Loucy (cell line): Measurements from ENCODE around the gene PTK6.

Source experiments
- H2AFZ ChIP-seq: fragments of 200-600 bp; sonication (generic); 2 replicates; pipeline ENCODE4 v1.6.0; 2016; ENCODE audit warnings: antibody characterized with exemption, mild to moderate bottlenecking, low read length, moderate library complexity
- H3F3A ChIP-seq: fragments of 200-600 bp; 2 replicates; pipeline ENCODE4 v1.6.0; 2016; ENCODE audit warnings: antibody characterized with exemption, low read depth, mild to moderate bottlenecking
- H3K27me3 ChIP-seq: fragments of 200-600 bp; sonication (generic); 2 replicates; pipeline ENCODE4 v1.6.1; 2014; ENCODE audit warnings: low read length, mild to moderate bottlenecking; ENCODE audit not compliant: insufficient read depth, poor library complexity, severe bottlenecking
- H3K36me3 ChIP-seq: fragments of 200-600 bp; sonication (generic); 2 replicates; pipeline ENCODE4 v1.6.1; 2016; ENCODE audit warnings: low read length; ENCODE audit not compliant: insufficient read depth
- H3K4me1 ChIP-seq: fragments of 200-600 bp; sonication (generic); 2 replicates; pipeline ENCODE4 v1.5.1; 2014; ENCODE audit warnings: low read length, mild to moderate bottlenecking; ENCODE audit not compliant: insufficient read depth, poor library complexity, severe bottlenecking
- H3K4me2 ChIP-seq: fragments of 200-600 bp; sonication (generic); 2 replicates; pipeline ENCODE4 v1.6.0; 2014; ENCODE audit warnings: antibody characterized with exemption, low read length, low read depth, mild to moderate bottlenecking; ENCODE audit not compliant: poor library complexity, severe bottlenecking
- H3K4me3 ChIP-seq: fragments of 200-600 bp; sonication (generic); 2 replicates; pipeline ENCODE4 v1.5.1; 2014; ENCODE audit warnings: low read length, mild to moderate bottlenecking, mixed read lengths; ENCODE audit not compliant: poor library complexity, severe bottlenecking
- H3K79me2 ChIP-seq: fragments of 200-600 bp; sonication (generic); 2 replicates; pipeline ENCODE4 v1.6.1; 2014; ENCODE audit warnings: low read length; ENCODE audit not compliant: insufficient read depth
- H3K9ac ChIP-seq: fragments of 200-600 bp; sonication (generic); 2 replicates; pipeline ENCODE4 v1.6.0; 2014; ENCODE audit warnings: mild to moderate bottlenecking, low read depth, low read length, moderate library complexity; ENCODE audit not compliant: poor library complexity, severe bottlenecking
- H3K9me2 ChIP-seq: fragments of 200-600 bp; sonication (generic); replicated peaks from 2 replicates; pipeline ENCODE4 v1.6.1; 2016; ENCODE audit warnings: low read depth, low read length, mixed read lengths
- H3K9me3 ChIP-seq: fragments of 200-600 bp; sonication (generic); 2 replicates; pipeline ENCODE4 v1.6.1; 2014; ENCODE audit warnings: mild to moderate bottlenecking, antibody characterized with exemption, low read length, low read depth; ENCODE audit not compliant: insufficient read depth
- H4K20me1 ChIP-seq: fragments of 200-600 bp; sonication (generic); 2 replicates; pipeline ENCODE4 v1.6.0; 2014; ENCODE audit warnings: antibody characterized with exemption, low read length, mild to moderate bottlenecking; ENCODE audit not compliant: insufficient read depth, poor library complexity, severe bottlenecking
- CTCF ChIP-seq: fragments of 200-600 bp; sonication (generic); conservative IDR thresholded peaks from 2 replicates; pipeline ENCODE4 v1.5.1; 2014; ENCODE audit warnings: mild to moderate bottlenecking, antibody characterized with exemption, low read length
- EZH2phosphoT487 ChIP-seq: fragments of 200-600 bp; IDR thresholded peaks from 2 replicates; pipeline ENCODE4 v1.6.1; 2018; ENCODE audit warnings: antibody characterized with exemption, mild to moderate bottlenecking, moderate library complexity, borderline replicate concordance

The PTK6 gene

GRCh38 chr20:63574829-63575743 lies 37.9 kb upstream of the PTK6 start:
- Histone ChIP-seq H3K4me2 (peak overlapping the region; percentile 89), H3F3A (no peaks in the 10 kb centered on the region), H3K9ac (peak overlapping the region; percentile 67), H3K4me3 (peak overlapping the region; percentile 72), H3K36me3 (no peaks in the 10 kb centered on the region), H3K79me2 (no peaks in the 10 kb centered on the region), H3K9me3 (no peaks in the 10 kb centered on the region), H4K20me1 (no peaks in the 10 kb centered on the region), H3K9me2 (no peaks in the 10 kb centered on the region), H2AFZ (no peak overlapping the region; the same call in 1 of the 2 replicates), H3K4me1 (peaks cover 16% of the 10 kb centered on the region), H3K27me3 (no peaks in the 10 kb centered on the region)
- TF ChIP-seq EZH2phosphoT487 (no peak), CTCF (no peak)

GRCh38 chr20:63574156-63574828 lies 37.1 kb upstream of the PTK6 start, which contains the start of gene HELZ2:
Gene HELZ2 (minus strand): TSS chr20:63574239. CDS start chr20:63572385, 1,854 bp downstream.
- H3K27me3 ChIP-seq, result peaks cover 4% of the 10 kb centered on the region
- H3K4me3 ChIP-seq, result peak within 1 kb of the TSS; percentile 76
- no peaks in the 10 kb centered on the region for H3K36me3 ChIP-seq
- no peaks in the 10 kb centered on the region for H3K9me2 ChIP-seq
- H3F3A ChIP-seq, result no peaks in the 10 kb centered on the region
- TF ChIP-seq EZH2phosphoT487 (no peak), CTCF (no peak)
- peak within 1 kb of the TSS; percentile 68 for H3K9ac ChIP-seq
- H3K4me1 ChIP-seq, result peaks cover 18% of the 10 kb centered on the region
- H2AFZ ChIP-seq, result peak within 1 kb of the TSS; percentile 75
- H3K4me2 ChIP-seq, result peak within 1 kb of the TSS; percentile 89
- no peaks in the 10 kb centered on the region for H3K9me3 ChIP-seq
- peaks cover 1% of the 10 kb centered on the region for H4K20me1 ChIP-seq
- no peaks in the 10 kb centered on the region for H3K79me2 ChIP-seq

- peaks cover 24% of the 10 kb centered on the region for H3K4me1 ChIP-seq
- H3K9me2 ChIP-seq, result no peaks in the 10 kb centered on the region
- peak overlapping the region; percentile 85 for H3K4me2 ChIP-seq
- TF ChIP-seq EZH2phosphoT487 (no peak), CTCF (no peak)
- peak overlapping the region; percentile 68 for H3K9ac ChIP-seq
- H2AFZ ChIP-seq, result no peak overlapping the region
- H3K9me3 ChIP-seq, result no peaks in the 10 kb centered on the region
- H3K79me2 ChIP-seq, result no peaks in the 10 kb centered on the region
- H4K20me1 ChIP-seq, result peaks cover 7% of the 10 kb centered on the region
- H3K36me3 ChIP-seq, result no peaks in the 10 kb centered on the region
- H3K27me3 ChIP-seq, result peaks cover 4% of the 10 kb centered on the region
- H3F3A ChIP-seq, result no peaks in the 10 kb centered on the region
- H3K4me3 ChIP-seq, result peak overlapping the region; percentile 76
Measured at GRCh38 chr20:63573647-63574131, 36.5 kb upstream of the PTK6 start.
